HTR-8/SVneo (cell line): ENCODE results near the gene TGFBI.
"Not testable (repeated sequence)": the region's sequence is repeated elsewhere in the genome, so short reads cannot be mapped to it uniquely, and the experiment has no call there.

Experiments used
- DNase-seq: peaks from one replicate; pipeline ENCODE4 v3.0.0; 2011; ENCODE audit warnings: low spot score, mixed read lengths; ENCODE audit not compliant: insufficient read length
- FAIRE-seq: peaks from 2 replicates; lab custom pipeline; 2011; peaks lifted over from hg19 to GRCh38; lab: Jason Lieb, UNC

The TGFBI gene

DNA sequence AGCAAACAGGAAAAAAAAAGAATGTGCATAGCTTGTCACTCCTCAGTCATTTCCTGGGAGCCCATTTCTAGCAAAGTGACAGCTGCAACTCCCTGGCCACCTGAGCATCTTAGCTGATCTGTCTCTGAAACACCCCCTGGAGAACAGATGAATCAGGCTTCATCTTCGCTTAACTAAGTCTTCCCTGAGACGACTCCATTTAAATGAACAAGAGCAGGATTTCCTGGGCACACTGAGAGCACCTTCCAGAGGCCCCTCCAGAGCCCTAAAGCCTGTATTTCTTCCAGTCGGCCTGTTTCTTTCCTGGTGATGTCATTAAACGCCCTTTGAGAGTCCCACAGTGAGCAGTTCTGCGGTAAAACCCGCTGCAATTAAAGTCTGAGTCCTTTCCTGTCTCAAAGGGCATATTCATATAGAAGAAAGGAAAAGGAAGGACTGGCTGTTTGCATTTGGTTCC, 13.9 kb downstream of the TGFBI start:
- no peak for FAIRE-seq
- DNase-seq = no peak

DNA sequence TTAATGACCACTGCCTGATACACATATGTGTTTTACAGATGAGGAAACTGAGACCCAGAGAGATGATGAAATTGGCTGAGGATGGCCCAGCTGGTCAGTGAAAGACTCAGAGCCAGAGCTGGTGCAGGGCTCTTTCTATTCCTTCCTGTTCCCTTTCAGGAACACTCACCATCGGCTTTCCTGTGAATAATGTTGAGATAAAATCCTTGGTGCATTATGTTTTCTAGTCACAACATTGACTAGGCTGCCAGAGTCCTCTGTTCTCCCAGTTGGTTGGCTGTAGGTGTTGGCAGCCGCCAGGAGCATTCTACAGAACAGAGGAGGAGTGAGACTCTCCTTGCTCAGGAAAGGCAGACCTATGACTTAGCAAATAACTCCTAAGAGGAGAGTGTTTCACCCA, 14.8 kb downstream of the TGFBI start:
- FAIRE-seq = no peak
- DNase-seq = no peak

DNA sequence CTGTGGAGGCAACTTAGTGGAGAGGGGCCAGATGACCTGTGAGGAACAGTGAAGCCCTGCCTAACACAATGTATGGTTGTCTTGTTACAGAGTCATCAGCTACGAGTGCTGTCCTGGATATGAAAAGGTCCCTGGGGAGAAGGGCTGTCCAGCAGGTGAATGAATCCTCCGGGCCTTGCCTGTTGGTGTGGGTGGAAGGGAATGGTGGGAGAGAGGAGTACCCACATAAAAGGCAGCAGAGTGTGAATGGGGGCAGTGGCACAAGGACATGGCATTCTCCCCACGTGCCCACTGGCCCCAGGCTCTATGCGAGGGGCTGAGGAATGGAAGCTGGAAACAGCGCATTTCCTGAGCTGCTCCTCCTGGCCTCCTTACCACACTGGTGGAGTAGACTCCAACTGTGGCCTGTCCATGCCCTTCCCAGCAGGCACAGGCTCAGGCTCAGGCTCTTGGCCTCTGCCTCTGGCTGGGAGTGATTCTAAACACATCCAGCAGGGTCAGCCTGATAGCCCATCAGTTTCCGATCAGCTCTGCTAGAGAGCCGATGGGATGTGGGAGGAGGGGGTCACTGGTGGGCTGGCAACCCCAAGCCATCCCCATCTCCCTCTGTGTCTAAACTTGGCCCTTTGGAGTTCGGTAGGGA, 15.3 kb downstream of the TGFBI start:
- no peak for FAIRE-seq
- DNase-seq = no peak

DNA sequence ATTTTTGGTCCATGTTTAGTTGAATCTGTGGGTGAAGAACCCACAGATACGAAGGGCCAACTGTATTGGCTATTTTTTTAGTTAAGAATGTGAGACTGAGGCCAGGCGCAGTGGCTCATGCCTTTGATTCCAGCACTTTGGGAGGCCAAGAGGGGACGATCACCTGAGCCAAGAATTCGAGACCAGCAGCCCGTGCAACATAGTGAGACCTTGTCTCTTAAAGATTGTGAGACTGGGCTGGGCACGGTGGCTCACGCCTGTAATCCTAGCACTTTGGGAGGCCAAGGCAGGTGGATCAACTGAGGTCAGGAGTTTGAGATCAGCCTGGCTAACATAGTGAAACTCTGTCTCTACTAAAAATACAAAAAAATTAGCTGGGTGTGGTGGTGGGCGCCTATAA, 16.2 kb downstream of the TGFBI start:
- not testable (repeated sequence) for FAIRE-seq, DNase-seq

DNA sequence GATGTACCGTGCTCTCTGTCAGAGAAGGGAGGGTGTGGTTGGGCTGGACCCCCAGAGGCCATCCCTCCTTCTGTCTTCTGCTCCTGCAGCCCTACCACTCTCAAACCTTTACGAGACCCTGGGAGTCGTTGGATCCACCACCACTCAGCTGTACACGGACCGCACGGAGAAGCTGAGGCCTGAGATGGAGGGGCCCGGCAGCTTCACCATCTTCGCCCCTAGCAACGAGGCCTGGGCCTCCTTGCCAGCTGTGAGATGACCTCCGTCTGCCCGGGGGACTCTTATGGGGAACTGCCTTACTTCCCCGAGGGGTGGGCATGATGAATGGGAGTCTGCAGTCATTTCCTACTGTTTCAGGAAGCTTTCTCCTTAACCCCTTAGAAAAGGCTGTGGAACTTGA, 17.5 kb downstream of the TGFBI start:
- DNase-seq = no peak
- FAIRE-seq = no peak

DNA sequence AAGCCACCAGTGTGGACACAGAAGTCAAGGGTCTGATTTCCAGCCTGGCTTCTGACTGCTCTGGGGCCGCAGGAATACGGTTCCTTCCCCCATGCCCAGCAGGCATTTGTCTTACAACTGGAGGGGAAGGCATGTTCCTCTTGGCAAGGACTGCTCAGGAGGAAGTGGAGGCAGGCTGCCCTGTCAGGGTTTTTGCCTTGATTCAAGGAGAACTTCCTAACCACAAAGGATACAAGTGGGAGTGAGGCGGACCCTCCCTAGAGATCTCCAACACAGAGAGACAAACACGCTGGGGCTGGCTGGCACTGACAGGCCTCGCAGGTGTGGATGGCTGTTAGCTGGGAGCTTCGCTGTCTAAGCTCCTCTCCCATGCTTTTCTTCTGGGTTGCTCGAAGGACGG, 19.1 kb downstream of the TGFBI start:
- DNase-seq (no peak), FAIRE-seq (no peak)

DNA sequence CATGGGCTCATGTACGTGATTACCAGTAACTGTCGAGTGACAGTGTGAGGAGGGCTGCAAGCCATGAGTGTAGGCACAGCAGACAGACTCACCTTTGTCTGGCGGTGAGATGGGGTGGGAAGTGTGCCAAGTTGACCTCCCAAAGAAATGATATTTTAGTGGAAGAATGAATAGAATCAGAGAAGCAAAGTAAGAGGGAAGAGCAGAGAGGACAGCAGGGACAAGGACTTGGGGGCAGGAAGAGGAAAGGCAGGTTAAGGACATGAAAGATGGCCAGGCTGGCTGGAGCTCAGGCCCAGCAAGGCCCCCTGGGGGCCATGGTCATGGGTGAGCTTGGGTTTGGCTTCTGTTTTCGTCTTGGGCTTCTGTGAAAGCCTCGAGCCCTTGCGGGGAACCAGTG, 20.2 kb downstream of the TGFBI start:
- FAIRE-seq = no peak
- DNase-seq = no peak

DNA sequence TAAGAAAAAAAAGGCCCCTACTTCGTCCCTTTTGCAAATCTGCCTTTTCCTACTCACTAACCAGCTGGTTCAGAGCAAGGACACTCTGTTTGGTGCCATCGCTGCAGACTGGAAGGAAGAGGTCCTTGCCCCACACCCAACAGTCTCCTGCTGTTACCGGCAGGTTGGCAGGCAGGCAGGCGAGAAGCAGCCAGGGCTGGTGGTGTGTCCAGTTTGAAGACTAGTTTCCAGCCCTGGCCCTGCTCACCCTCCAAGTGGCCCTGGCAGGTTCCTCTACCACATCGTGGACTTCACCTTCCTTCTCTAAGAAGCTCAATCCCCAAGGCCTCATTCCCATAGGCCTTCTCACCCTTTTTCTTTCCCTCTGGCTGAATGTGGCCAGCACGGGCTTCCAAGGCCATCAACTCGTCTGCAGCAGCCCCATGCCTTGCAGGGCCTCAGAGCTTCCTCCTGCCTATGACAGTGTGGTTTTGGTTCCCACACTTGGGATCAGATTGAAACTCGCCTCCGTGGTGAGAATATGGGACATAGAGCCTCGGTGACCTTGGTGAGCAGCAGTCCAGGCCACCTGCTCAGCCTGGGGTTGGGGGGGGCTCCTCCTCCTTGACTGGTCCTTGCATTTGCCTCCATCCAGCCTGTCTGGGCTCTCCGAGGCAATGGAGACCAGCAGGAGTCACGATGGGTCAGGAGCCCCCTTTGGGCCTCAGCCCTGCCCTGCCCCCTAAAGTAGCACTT, 22.9 kb downstream of the TGFBI start:
- FAIRE-seq (no peak), DNase-seq (no peak)

DNA sequence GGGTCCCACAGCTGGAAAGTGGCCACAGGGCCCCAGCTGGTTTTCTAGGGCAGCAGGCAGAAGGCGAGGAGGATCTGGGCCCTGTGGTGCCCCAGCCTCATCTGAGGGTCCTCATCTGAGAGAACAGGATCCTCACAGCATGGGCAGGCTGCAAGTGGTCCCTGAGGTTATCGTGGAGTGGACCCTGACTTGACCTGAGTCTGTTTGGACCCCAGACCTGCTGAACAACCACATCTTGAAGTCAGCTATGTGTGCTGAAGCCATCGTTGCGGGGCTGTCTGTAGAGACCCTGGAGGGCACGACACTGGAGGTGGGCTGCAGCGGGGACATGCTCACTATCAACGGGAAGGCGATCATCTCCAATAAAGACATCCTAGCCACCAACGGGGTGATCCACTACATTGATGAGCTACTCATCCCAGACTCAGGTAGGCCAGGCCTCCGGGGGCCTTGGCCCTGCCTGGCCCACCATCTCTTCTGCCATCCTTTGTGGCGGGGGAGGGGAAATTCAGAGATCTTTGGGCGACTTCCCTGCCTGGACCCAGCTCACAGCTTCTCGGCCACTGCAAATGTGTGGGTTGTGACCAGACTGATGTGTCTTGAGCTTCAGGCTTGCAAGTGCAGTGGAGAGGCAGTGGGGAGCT, 24.0 kb downstream of the TGFBI start:
- FAIRE-seq (no peak), DNase-seq (no peak)

DNA sequence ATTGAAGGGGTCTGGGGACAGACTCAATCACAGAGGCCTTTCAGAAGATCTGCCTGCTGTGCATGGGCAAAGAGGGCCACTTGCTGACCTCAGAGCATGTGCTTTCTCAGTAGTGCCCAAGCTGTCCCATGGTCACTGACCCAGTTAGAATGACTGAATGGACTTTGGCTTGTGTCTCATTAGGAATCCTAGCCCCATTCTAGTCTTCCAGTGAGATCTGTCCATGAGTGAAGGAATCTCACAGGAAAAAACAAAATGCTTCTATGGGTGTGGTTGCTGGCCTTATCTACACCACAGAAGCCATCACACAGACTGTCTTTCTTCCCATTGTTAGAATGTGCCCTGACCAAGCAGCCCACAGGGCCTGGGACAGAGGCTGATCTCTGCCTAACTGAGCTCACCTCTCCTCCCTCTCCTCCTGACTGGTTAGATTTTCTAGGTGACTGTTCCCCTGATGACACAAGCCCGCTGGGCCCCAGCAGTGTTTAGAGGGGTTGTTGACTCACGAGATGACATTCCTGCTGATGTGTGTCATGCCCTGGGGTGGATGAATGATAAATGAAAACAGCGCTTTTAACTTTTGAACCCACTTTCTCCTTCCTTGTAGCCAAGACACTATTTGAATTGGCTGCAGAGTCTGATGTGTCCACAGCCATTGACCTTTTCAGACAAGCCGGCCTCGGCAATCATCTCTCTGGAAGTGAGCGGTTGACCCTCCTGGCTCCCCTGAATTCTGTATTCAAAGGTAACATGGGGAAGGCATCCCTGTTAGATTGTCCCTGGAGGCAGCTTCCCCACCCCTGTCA, 24.8 kb downstream of the TGFBI start:
- peak; percentile 90 for DNase-seq
- FAIRE-seq = peak; percentile 74

DNA sequence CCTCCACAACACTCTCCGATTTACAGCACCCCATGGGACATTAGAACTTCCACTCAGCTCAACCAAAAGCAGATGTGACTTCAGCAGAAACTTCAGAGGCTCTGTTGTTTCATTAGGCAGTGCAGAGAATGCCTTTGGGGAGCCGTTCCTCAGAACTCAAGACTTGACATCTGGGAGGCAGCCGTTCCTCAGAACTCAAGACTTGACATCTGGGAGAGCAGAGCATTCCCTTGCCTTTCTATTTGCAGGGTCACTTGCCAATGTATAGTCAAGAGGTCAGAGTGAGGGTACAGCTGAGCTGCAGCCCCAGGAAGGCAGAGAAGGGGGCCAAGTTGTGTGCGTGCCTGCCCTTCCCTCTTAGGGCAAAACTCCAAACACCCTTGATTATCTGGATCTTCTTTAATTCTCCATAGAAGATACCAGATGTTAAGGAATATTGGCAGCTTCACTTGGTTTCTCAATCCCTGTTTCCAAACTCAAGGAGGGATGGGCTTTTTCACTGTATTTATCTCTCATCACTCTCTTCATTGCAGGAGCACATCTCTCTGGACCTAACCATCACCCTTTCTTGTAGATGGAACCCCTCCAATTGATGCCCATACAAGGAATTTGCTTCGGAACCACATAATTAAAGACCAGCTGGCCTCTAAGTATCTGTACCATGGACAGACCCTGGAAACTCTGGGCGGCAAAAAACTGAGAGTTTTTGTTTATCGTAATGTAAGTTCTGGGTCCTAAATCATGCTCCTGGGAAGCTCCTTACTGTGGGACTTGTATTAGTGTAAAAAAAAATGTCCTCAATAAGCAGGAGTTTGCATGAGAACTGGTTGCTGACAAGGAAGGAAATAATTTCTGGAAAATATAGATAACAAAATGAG, 25.6 kb downstream of the TGFBI start:
- no peak for FAIRE-seq

DNA sequence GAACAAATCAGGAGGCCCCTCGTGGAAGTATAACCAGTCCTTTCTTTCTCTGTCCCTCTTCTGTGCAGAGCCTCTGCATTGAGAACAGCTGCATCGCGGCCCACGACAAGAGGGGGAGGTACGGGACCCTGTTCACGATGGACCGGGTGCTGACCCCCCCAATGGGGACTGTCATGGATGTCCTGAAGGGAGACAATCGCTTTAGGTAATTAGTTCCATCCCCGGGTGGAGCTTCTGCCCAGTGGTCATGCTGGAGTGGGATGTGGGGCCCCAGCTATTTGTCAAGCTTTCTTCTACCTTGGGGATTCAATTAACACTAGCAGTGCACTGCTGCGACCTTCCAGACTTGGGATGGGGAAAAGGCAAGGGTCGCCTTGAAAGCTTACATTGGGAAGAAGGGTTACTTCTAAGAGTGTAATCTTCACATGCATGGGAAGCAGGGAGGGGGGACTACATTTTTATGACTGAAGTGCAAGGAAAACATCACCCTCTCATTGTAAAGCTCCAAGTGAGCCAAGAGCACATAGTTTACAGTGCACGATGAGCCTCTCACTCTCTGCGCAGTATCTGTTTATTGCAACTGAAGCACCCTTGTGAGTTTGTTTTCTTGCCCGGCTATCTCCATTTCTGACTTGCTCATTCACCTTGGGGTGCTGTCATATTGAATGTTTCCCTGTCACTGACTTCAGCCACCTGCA, 27.0 kb downstream of the TGFBI start:
- FAIRE-seq (no peak), DNase-seq (no peak)

More for the DNA sequence above, 25.6 kb downstream of the TGFBI start:
- no peak for DNase-seq

DNA sequence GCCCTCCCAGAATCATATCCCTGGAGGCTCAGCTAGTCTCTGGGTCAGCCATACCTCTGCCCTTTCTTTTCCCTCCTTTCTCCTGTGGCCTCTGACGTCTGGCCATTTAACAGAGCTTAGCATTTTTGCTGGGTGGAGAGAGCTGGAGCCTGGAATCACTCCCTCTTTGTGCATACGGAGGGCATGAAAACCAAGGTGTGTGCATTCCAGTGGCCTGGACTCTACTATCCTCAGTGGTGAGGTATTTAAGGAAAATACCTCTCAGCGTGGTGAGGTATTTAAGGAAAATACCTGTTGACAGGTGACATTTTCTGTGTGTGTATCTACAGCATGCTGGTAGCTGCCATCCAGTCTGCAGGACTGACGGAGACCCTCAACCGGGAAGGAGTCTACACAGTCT, 27.5 kb downstream of the TGFBI start:
- DNase-seq = no peak
- FAIRE-seq = peak; percentile 13

DNA sequence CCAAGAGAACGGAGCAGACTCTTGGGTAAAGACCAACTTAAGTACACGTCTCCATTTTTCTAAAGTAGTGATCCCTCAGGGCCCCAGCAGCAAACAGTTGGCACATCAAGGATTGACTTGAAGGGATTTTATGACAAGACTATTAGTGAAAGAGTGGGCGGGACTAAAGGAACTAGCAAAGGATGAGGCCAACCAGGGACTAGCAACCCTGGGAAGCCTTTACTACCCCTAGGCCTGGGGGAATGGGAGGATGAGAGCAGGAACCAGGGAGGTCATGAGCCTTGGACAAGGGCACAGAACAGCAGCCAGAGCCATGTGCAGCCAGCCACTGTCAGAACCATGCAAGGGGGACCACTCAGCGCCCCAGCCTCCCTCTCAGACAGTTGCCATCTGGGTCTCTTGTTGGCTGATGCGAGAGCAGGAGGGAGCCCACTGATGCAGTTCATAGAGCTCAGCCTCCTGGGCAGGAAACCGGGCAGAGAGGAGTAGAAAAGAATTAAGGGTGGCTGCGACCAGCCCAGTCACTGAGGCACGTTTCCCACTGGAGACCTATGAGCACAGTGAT, 28.1 kb downstream of the TGFBI start:
- no peak for DNase-seq
- no peak for FAIRE-seq

DNA sequence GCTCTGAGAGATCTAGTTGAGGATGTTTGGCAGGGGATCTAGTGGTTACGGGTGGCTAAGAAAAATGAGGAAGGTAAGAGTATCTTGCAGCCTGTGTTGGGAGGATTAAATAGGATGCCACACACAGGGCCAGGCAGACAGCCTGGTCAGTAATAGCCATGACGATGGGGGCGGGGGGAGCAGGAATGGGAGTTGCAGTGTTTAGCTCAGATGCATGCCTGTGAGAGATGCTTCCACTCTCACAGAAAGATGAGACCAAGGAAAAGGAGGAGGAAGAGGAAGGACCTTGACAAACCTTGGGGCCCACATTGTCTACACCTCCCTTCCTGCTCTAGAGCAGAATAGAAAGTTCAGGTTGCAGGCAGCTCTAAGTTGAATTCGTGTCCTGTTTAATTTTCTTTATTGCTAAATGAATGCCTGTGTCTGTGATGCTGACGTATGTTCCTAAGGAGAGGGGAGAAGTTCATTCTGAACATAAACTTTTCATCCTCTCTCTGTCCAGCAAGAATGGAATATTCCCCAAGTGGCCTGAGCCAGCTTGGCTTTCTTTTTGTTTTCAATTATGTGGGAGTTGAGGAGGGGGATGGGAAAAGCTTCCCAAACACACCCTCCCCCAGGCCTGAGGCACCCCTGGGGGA, 28.7 kb downstream of the TGFBI start:
- peak; percentile 28 for FAIRE-seq
- no peak for DNase-seq

DNA sequence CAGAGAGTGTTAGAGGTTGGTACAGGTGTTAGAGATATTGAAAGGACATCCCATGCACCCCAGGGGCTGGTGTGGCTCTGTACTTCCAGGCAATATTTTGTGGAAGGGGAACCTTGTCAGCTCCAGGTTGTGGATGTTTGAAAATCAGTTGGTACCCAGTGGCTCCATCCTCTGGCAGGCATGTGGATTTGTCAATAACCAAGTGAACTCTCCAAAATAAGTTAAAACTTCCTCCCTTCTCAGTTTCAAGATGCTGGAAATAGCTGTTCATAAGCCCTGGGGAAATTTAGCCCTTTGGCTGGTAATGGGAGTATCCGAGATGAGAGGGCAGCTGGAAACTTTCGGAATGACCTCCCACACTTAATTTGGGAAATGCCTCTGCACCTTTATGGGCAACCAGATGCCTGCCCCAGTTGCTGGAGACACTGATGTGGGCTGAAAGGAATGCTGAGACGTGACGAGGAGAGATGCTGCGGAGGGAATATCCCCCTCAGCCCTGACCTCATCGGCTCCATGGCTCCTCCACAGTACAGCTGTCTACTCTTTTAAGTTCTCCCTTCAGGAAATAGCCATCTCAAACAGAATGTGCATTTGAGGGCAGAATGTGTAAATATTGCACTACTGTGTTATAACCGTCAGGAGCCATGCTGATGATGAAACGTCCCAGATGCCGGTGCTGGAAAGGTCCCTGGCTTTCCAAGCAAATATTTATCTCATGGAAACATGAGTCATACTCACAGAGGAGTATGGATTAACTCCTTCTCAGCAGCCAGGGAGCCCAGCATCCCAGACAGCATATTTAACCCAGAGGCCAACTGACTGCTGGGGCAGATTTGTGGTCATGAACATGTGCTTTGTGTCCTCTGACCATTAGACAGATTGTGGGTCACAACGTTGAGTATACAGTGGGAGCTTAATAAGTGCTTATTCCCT, 29.5 kb downstream of the TGFBI start:
- peak; percentile 97 for FAIRE-seq
- peak; percentile 82 for DNase-seq

DNA sequence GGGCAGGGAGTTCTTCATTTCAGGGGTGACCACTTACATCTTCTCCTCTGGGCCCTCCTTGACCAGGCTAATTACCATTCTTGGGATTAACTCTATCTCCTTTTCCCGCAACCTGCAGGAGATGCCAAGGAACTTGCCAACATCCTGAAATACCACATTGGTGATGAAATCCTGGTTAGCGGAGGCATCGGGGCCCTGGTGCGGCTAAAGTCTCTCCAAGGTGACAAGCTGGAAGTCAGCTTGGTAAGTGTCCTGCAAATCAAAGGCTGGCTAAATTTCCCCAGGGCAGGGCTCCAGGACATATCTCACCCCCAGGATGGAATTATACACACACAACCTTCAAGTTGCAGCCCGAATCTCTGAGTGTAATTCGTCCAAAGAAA, 30.2 kb downstream of the TGFBI start:
- FAIRE-seq (no peak), DNase-seq (no peak)
